H1 (cell line): ENCODE data around the gene LMNTD1. TPM values are rescaled to one million over a fixed set of nuclear protein-coding genes. Genes with fewer than 3 reads are reported as not detected.

Source experiments
- CTCF ChIA-PET: fragments of 300-600 bp; sonication (Branson Sonifier 250); formaldehyde crosslinking; loops from one replicate; lab custom pipeline; 2021; ENCODE audit not compliant: partially characterized antibody; lab: Charles Lee
- POLR2A ChIA-PET: fragments of 300-600 bp; sonication (Branson Sonifier 250); formaldehyde crosslinking; loops from one replicate; lab custom pipeline; 2021; ENCODE audit warnings: inconsistent platforms; ENCODE audit not compliant: partially characterized antibody; lab: Charles Lee
- DNase-seq, 2 experiments: peaks; one replicate each; pipeline versions ENCODE4 v3.0.0 to v3.0.0-alpha.2; 2010 to 2022; ENCODE audit warnings: low spot score in 2 of 2, low read depth in 1 of 2, mixed read lengths in 1 of 2
- FAIRE-seq: peaks from 2 replicates; lab custom pipeline; 2011; peaks lifted over from hg19 to GRCh38; lab: Jason Lieb, UNC
- H2AFZ ChIP-seq: 2 replicates; pipeline ENCODE4 v1.8.1; 2012; ENCODE audit warnings: low read length, inconsistent platforms
- H2AK5ac ChIP-seq: 2 replicates; pipeline ENCODE4 v1.6.1; 2013; ENCODE audit warnings: low read depth, low read length
- H2BK120ac ChIP-seq: replicated peaks from 2 replicates; pipeline ENCODE3; 2013; ENCODE audit warnings: low read depth, low read length, inconsistent platforms
- H2BK12ac ChIP-seq: 2 replicates; pipeline ENCODE4 v1.6.1; 2013; ENCODE audit warnings: low read depth, low read length
- H2BK15ac ChIP-seq: 2 replicates; pipeline ENCODE4 v1.6.1; 2013; ENCODE audit warnings: low read length
- H2BK20ac ChIP-seq: 2 replicates; pipeline ENCODE4 v1.6.1; 2013; ENCODE audit warnings: low read length
- H2BK5ac ChIP-seq: 2 replicates; pipeline ENCODE4 v1.6.1; 2013; ENCODE audit warnings: low read depth, low read length
- H3K14ac ChIP-seq: 2 replicates; pipeline ENCODE4 v1.6.1; 2013; ENCODE audit warnings: inconsistent platforms; ENCODE audit not compliant: insufficient read length
- H3K18ac ChIP-seq: 2 replicates; pipeline ENCODE4 v1.6.1; 2013; ENCODE audit warnings: low read length; ENCODE audit errors: extremely low read depth
- H3K23ac ChIP-seq: 2 replicates; pipeline ENCODE4 v1.6.1; 2013; ENCODE audit warnings: inconsistent platforms; ENCODE audit not compliant: insufficient read length
- H3K23me2 ChIP-seq: 2 replicates; pipeline ENCODE4 v1.6.1; 2013; ENCODE audit warnings: low read depth, low read length
- H3K27ac ChIP-seq: 2 replicates; pipeline ENCODE4 v1.6.1; 2011; ENCODE audit warnings: low read depth, low read length, inconsistent platforms
- H3K27me3 ChIP-seq, 4 experiments: replicated peaks in 1 of 4; 1 replicate in 1 of 4; 2 replicates in 3 of 4; pipeline versions ENCODE4 v1.6.1 to v1.8.1; 2011 to 2013; ENCODE audit warnings: low read length in 3 of 4, mild to moderate bottlenecking in 3 of 4, inconsistent platforms in 2 of 4, mixed read lengths in 2 of 4, moderate library complexity in 1 of 4; ENCODE audit not compliant: control insufficient read depth in 3 of 4, insufficient read depth in 3 of 4; ENCODE audit errors: extremely low read depth in 1 of 4
- H3K36me3 ChIP-seq, 4 experiments: 2 replicates each; pipeline versions ENCODE4 v1.6.1 to v1.8.1; 2011 to 2013; ENCODE audit warnings: mild to moderate bottlenecking in 4 of 4, low read length in 3 of 4, moderate library complexity in 2 of 4, control low read depth in 1 of 4, inconsistent platforms in 1 of 4; ENCODE audit not compliant: insufficient read depth in 4 of 4, control insufficient read depth in 2 of 4
- H3K4ac ChIP-seq: replicated peaks from 2 replicates; pipeline ENCODE3; 2013; ENCODE audit warnings: low read length, low read depth, mixed read lengths, inconsistent platforms; ENCODE audit not compliant: insufficient read length
- H3K4me1 ChIP-seq, 4 experiments: replicated peaks in 1 of 4; 1 replicate in 1 of 4; 2 replicates in 3 of 4; pipeline versions ENCODE4 v1.6.1 to v1.8.1; 2011 to 2013; ENCODE audit warnings: low read length in 3 of 4, inconsistent platforms in 2 of 4, mixed read lengths in 1 of 4; ENCODE audit not compliant: insufficient read depth in 4 of 4, control insufficient read depth in 3 of 4
- H3K4me2 ChIP-seq, 2 experiments: 2 replicates each; pipeline versions ENCODE4 v1.6.1 to v1.8.1; 2011 to 2013; ENCODE audit warnings: low read depth in 2 of 2, low read length in 2 of 2, control low read depth in 1 of 2, inconsistent platforms in 1 of 2, mild to moderate bottlenecking in 1 of 2; ENCODE audit not compliant: insufficient read depth in 1 of 2
- H3K4me3 ChIP-seq, 4 experiments: fragments of 200-600, 300-600 bp in 1 of 4; sonication (generic), shearing (Covaris generic), sonication (Bioruptor Twin) in 1 of 4; 2 replicates each; pipeline versions ENCODE4 v1.5.1 to v1.8.1; 2011 to 2016; ENCODE audit warnings: low read length in 4 of 4, low read depth in 3 of 4, control low read depth in 2 of 4, inconsistent platforms in 2 of 4, mild to moderate bottlenecking in 2 of 4, mixed read lengths in 1 of 4, moderate library complexity in 1 of 4; ENCODE audit not compliant: insufficient read depth in 2 of 4; ENCODE audit errors: extremely low read depth in 1 of 4
- H3K56ac ChIP-seq: replicated peaks from 2 replicates; pipeline ENCODE3; 2013; ENCODE audit warnings: low read depth, mild to moderate bottlenecking, mixed read lengths, low read length, inconsistent platforms; ENCODE audit not compliant: insufficient read length
- H3K79me1 ChIP-seq: 2 replicates; pipeline ENCODE4 v1.6.1; 2013; ENCODE audit warnings: low read depth, low read length, control low read depth
- H3K79me2 ChIP-seq, 2 experiments: 2 replicates each; pipeline versions ENCODE4 v1.6.1 to v1.8.1; 2012 to 2013; ENCODE audit warnings: low read length in 2 of 2, mild to moderate bottlenecking in 2 of 2, inconsistent platforms in 1 of 2; ENCODE audit not compliant: insufficient read depth in 2 of 2, control insufficient read depth in 1 of 2
- H3K9ac ChIP-seq, 4 experiments: replicated peaks in 1 of 4; 1 replicate in 1 of 4; 2 replicates in 3 of 4; pipeline versions ENCODE4 v1.6.1 to v1.8.1; 2011 to 2013; ENCODE audit warnings: low read depth in 3 of 4, low read length in 3 of 4, control low read depth in 2 of 4, mild to moderate bottlenecking in 2 of 4, moderate library complexity in 2 of 4, inconsistent platforms in 1 of 4; ENCODE audit errors: extremely low read depth in 1 of 4
- H3K9me3 ChIP-seq, 2 experiments: 2 replicates each; pipeline versions ENCODE4 v1.6.1 to v1.8.1; 2012 to 2013; ENCODE audit warnings: mild to moderate bottlenecking in 2 of 2, moderate library complexity in 2 of 2, control low read depth in 1 of 2, inconsistent platforms in 1 of 2, low read depth in 1 of 2, low read length in 1 of 2, mixed read lengths in 1 of 2; ENCODE audit not compliant: insufficient read depth in 2 of 2
- H4K20me1 ChIP-seq, 2 experiments: replicated peaks in 1 of 2; 2 replicates each; pipeline versions ENCODE3 to v1.8.1; 2011 to 2013; ENCODE audit warnings: inconsistent platforms in 2 of 2, low read length in 2 of 2, mild to moderate bottlenecking in 1 of 2; ENCODE audit not compliant: insufficient read depth in 2 of 2, control insufficient read depth in 1 of 2
- H4K5ac ChIP-seq: 2 replicates; pipeline ENCODE4 v1.6.1; 2013; ENCODE audit warnings: low read length, low read depth, mixed read lengths, inconsistent platforms; ENCODE audit not compliant: insufficient read length
- H4K8ac ChIP-seq: 2 replicates; pipeline ENCODE4 v1.8.0; 2013; ENCODE audit warnings: mild to moderate bottlenecking, moderate library complexity, low read length, inconsistent platforms; ENCODE audit not compliant: insufficient read depth; ENCODE audit errors: extremely low read depth
- H4K91ac ChIP-seq: replicated peaks from 2 replicates; pipeline ENCODE3; 2013; ENCODE audit warnings: low read length, mixed read lengths, inconsistent platforms; ENCODE audit not compliant: insufficient read length
- BRCA1 ChIP-seq: IDR thresholded peaks from 2 replicates; pipeline ENCODE4 v1.6.1; 2012; ENCODE audit warnings: low read depth, low read length, improper control_type of control experiment
- CHD1 ChIP-seq: IDR thresholded peaks from 2 replicates; pipeline ENCODE4 v1.6.1; 2012; ENCODE audit warnings: low read depth, low read length, improper control_type of control experiment
- CHD2 ChIP-seq: IDR thresholded peaks from 2 replicates; pipeline ENCODE4 v1.6.1; 2012; ENCODE audit warnings: low read length, improper control_type of control experiment
- EZH2 ChIP-seq: fragments of 200-600 bp; sonication (generic); IDR thresholded peaks from 2 replicates; pipeline ENCODE4 v1.7.1; 2012; ENCODE audit warnings: low read depth, mild to moderate bottlenecking, moderate library complexity, low read length, inconsistent platforms; ENCODE audit not compliant: severe bottlenecking
- HDAC2 ChIP-seq, 2 experiments: fragments of 300-600 bp in 1 of 2; sonication (generic) in 1 of 2; IDR thresholded peaks; 2 replicates each; pipeline ENCODE4 v1.6.1; 2011 to 2012; ENCODE audit warnings: low read depth in 2 of 2, low read length in 2 of 2, mild to moderate bottlenecking in 2 of 2, moderate library complexity in 2 of 2, borderline replicate concordance in 1 of 2, inconsistent platforms in 1 of 2
- KDM1A ChIP-seq: fragments of 200-600, 300-600 bp; sonication (generic); IDR thresholded peaks from 2 replicates; pipeline ENCODE4 v1.7.1; 2016; ENCODE audit warnings: mild to moderate bottlenecking, low read length, borderline replicate concordance
- POLR2A ChIP-seq, 2 experiments: IDR thresholded peaks; 1 replicate in 1 of 2; 2 replicates in 1 of 2; pipeline ENCODE4 v1.6.1; 2011; ENCODE audit warnings: low read depth in 2 of 2, low read length in 2 of 2, mild to moderate bottlenecking in 2 of 2; ENCODE audit errors: control extremely low read depth in 1 of 2
- SIX5 ChIP-seq: IDR thresholded peaks from 2 replicates; pipeline ENCODE4 v1.6.1; 2011; ENCODE audit warnings: mild to moderate bottlenecking, low read depth, low read length
- TCF12 ChIP-seq: IDR thresholded peaks from 2 replicates; pipeline ENCODE4 v1.6.1; 2011; ENCODE audit warnings: low read depth, mild to moderate bottlenecking, low read length
- USF2 ChIP-seq: IDR thresholded peaks from 2 replicates; pipeline ENCODE4 v1.6.1; 2011; ENCODE audit warnings: low read length, improper control_type of control experiment
- YY1 ChIP-seq: IDR thresholded peaks from 2 replicates; pipeline ENCODE4 v1.6.1; 2011; ENCODE audit warnings: low read depth, mild to moderate bottlenecking, low read length
- polyA plus RNA-seq, 7 experiments: library from polyadenylated mRNA; depleted of rRNA in 3 of 7; stranded (reverse) in 5 of 7; unstranded in 2 of 7; fragments of >200 nt in 5 of 7; fragments of 200-250 nt in 2 of 7; gene quantifications; 1 replicate in 5 of 7; 2 replicates in 1 of 7; 4 replicates in 1 of 7; pipeline versions ENCODE4 v1.2.1 to v1.2.3, GENCODE V29; 2011 to 2013; ENCODE audit warnings: missing spikeins in 2 of 7, mixed read lengths in 2 of 7
- total RNA-seq: library from RNA; stranded (reverse); fragmentation: NEBNext Ultra II Directional; extraction: Animal tissue kit (Norgen Biotek cat#: 25700); gene quantifications from 2 replicates; pipeline ENCODE4 v1.2.1, GENCODE V29; 2021

Gene LMNTD1
- total and polyA plus RNA-seq, 2 of the 8 experiments (the other 6 are each of a cell fraction or from before 2014, with no cell fraction given) = not detected

GRCh38 chr12:25449007-25449406 is 104.1 kb downstream of the LMNTD1 start:
- H3K27me3 ChIP-seq = no peaks in the 10 kb centered on the region
- no peak overlapping the region for H4K5ac ChIP-seq
- no peak overlapping the region for H2AFZ ChIP-seq
- no peak overlapping the region for H3K56ac ChIP-seq
- no peak overlapping the region for H3K4me3 ChIP-seq
- H3K9me3 ChIP-seq = no peaks in the 10 kb centered on the region
- H3K23ac ChIP-seq = no peak overlapping the region
- no peak overlapping the region for H2AK5ac ChIP-seq
- no peak for FAIRE-seq
- no peaks in the 10 kb centered on the region for H3K79me1 ChIP-seq
- H2BK120ac ChIP-seq = no peak overlapping the region
- H2BK5ac ChIP-seq = no peak overlapping the region
- no peak overlapping the region for H3K27ac ChIP-seq
- H3K18ac ChIP-seq = no peak overlapping the region
- ChIA-PET POLR2A (no interaction called here), CTCF (no interaction called here)
- TF ChIP-seq BRCA1 (no peak), YY1 (no peak), HDAC2 (IDR thresholded peaks at IDR 0.05; ENCODE audit: borderline replicate concordance in 1 of 2, low read depth in 2 of 2, low read length in 2 of 2) (no peak), POLR2A (IDR thresholded peaks at IDR 0.05; ENCODE audit: control extremely low read depth in 1 of 2, low read depth in 2 of 2, low read length in 2 of 2) (no peak), CHD1 (no peak), USF2 (no peak), KDM1A (no peak), CHD2 (no peak), EZH2 (no peak), SIX5 (no peak), TCF12 (no peak)
- no peaks in the 10 kb centered on the region for H3K4me1 ChIP-seq
- no peak overlapping the region for H2BK20ac ChIP-seq
- no peaks in the 10 kb centered on the region; the same call in 1 of the 2 replicates for H3K23me2 ChIP-seq
- DNase-seq = no peak
- no peaks in the 10 kb centered on the region for H4K20me1 ChIP-seq
- no peak overlapping the region for H2BK12ac ChIP-seq
- H3K36me3 ChIP-seq = no peaks in the 10 kb centered on the region
- no peak overlapping the region for H3K4ac ChIP-seq
- H3K4me2 ChIP-seq = no peak overlapping the region
- no peak overlapping the region for H3K14ac ChIP-seq
- H3K9ac ChIP-seq = no peak overlapping the region
- H4K91ac ChIP-seq = no peak overlapping the region
- no peaks in the 10 kb centered on the region for H3K79me2 ChIP-seq
- H4K8ac ChIP-seq = no peak overlapping the region
- H2BK15ac ChIP-seq = no peak overlapping the region
